SK-N-MC (cell line): ENCODE data around the gene TEX52.
A peak's percentile ranks its signal among the peaks of the same experiment; 100 is the strongest.

ENCODE experiments used
- DNase-seq: peaks from one replicate; pipeline ENCODE4 v3.0.0-alpha.2; 2011; ENCODE audit warnings: low read depth, low spot score
- H3K27ac ChIP-seq: fragments of 200-600 bp; sonication (generic); 2 replicates; pipeline ENCODE4 v1.5.1; 2016; ENCODE audit warnings: mixed run types
- H3K36me3 ChIP-seq: fragments of 200-600 bp; sonication (generic); 2 replicates; pipeline ENCODE4 v1.6.1; 2017; ENCODE audit warnings: antibody characterized with exemption, low read length, mixed read lengths; ENCODE audit not compliant: insufficient read depth
- H3K4me3 ChIP-seq: fragments of 200-600 bp; sonication (generic); 2 replicates; pipeline ENCODE4 v1.5.1; 2016
- H3K9ac ChIP-seq: fragments of 200-600 bp; sonication (generic); 2 replicates; pipeline ENCODE4 v1.8.0; 2017; ENCODE audit warnings: mixed run types, mixed read lengths; ENCODE audit not compliant: insufficient read length
- H3K9me3 ChIP-seq: fragments of 200-600 bp; sonication (generic); 2 replicates; pipeline ENCODE4 v1.6.1; 2017; ENCODE audit warnings: low read depth, mild to moderate bottlenecking, antibody characterized with exemption, low read length, moderate library complexity, mixed read lengths
- EZH2 ChIP-seq: fragments of 200-600 bp; sonication (generic); IDR thresholded peaks from one replicate; pipeline ENCODE4 v1.6.1; 2017; ENCODE audit warnings: antibody characterized with exemption
- FOXP2 ChIP-seq: optimal IDR thresholded peaks from 2 replicates; pipeline ENCODE3; 2011; ENCODE audit warnings: mild to moderate bottlenecking, moderate library complexity; ENCODE audit not compliant: insufficient read depth; ENCODE audit errors: extremely low read length, control extremely low read depth
- POLR2AphosphoS5 ChIP-seq: IDR thresholded peaks from 2 replicates; pipeline ENCODE4 v1.6.1; 2012; ENCODE audit warnings: mild to moderate bottlenecking, low read depth, low read length, borderline replicate concordance

The TEX52 gene

GRCh38 chr12:2858334-2858733, 1.5 kb upstream of the TEX52 start:
- no peak overlapping the region for H3K4me3 ChIP-seq
- H3K9ac ChIP-seq = no peak overlapping the region
- DNase-seq = no peak
- 0 out of 2 replicates have a peak overlapping the region, but pooled peaks have one; percentile 44 for H3K27ac ChIP-seq
- peaks cover 45% of the 10 kb centered on the region for H3K36me3 ChIP-seq
- H3K9me3 ChIP-seq = no peaks in the 10 kb centered on the region
- TF ChIP-seq POLR2AphosphoS5 (0 out of 2 replicates have a peak, but pooled peaks have one; percentile 7), FOXP2 (no peak), EZH2 (no peak)

GRCh38 chr12:2857576-2857975, 737 bp upstream of the TEX52 start:
- DNase-seq = no peak
- Histone ChIP-seq H3K9ac (no peak overlapping the region), H3K36me3 (peaks cover 38% of the 10 kb centered on the region), H3K27ac (peak overlapping the region; percentile 44; the same call in 1 of the 2 replicates), H3K9me3 (no peaks in the 10 kb centered on the region), H3K4me3 (no peak overlapping the region)
- TF ChIP-seq POLR2AphosphoS5 (no peak; the same call in 1 of the 2 replicates), EZH2 (no peak), FOXP2 (no peak)

- Histone ChIP-seq H3K9me3 (no peaks in the 10 kb centered on the region), H3K36me3 (peaks cover 27% of the 10 kb centered on the region)
Measured at GRCh38 chr12:2856051-2856450, 788 bp downstream of the TEX52 start.

GRCh38 chr12:2855546-2855945, 1.3 kb downstream of the TEX52 start:
- TF ChIP-seq EZH2 (no peak), FOXP2 (no peak), POLR2AphosphoS5 (no peak)
- no peak overlapping the region for H3K27ac ChIP-seq
- no peaks in the 10 kb centered on the region for H3K9me3 ChIP-seq
- peaks cover 27% of the 10 kb centered on the region for H3K36me3 ChIP-seq
- H3K4me3 ChIP-seq = no peak overlapping the region
- DNase-seq = no peak
- H3K9ac ChIP-seq = no peak overlapping the region

More at GRCh38 chr12:2856051-2856450, 788 bp downstream of the TEX52 start:
- no peak for DNase-seq
- Histone ChIP-seq H3K9ac (no peak overlapping the region), H3K27ac (no peak overlapping the region), H3K4me3 (no peak overlapping the region)
- TF ChIP-seq POLR2AphosphoS5 = no peak
- no peak for TF ChIP-seq EZH2
- no peak for TF ChIP-seq FOXP2

GRCh38 chr12:2854669-2855453, 2.0 kb downstream of the TEX52 start:
- TF ChIP-seq EZH2 = no peak
- no peak for TF ChIP-seq FOXP2
- TF ChIP-seq POLR2AphosphoS5 = no peak
- H3K9me3 ChIP-seq = no peaks in the 10 kb centered on the region
- no peak for DNase-seq
- H3K36me3 ChIP-seq = peaks cover 22% of the 10 kb centered on the region
- H3K27ac ChIP-seq = no peak overlapping the region
- no peak overlapping the region for H3K9ac ChIP-seq
- no peak overlapping the region for H3K4me3 ChIP-seq

- TF ChIP-seq FOXP2 = no peak
- no peak for TF ChIP-seq POLR2AphosphoS5
- TF ChIP-seq EZH2 = no peak
- H3K9me3 ChIP-seq = no peaks in the 10 kb centered on the region
- no peak overlapping the region for H3K27ac ChIP-seq
Measured at GRCh38 chr12:2853626-2854025, 3.2 kb downstream of the TEX52 start.

GRCh38 chr12:2851931-2852330, 4.9 kb downstream of the TEX52 start:
- DNase-seq = no peak
- no peaks in the 10 kb centered on the region for H3K9me3 ChIP-seq
- H3K36me3 ChIP-seq = no peaks in the 10 kb centered on the region
- no peak overlapping the region for H3K27ac ChIP-seq
- no peak overlapping the region for H3K9ac ChIP-seq
- no peak for TF ChIP-seq POLR2AphosphoS5
- TF ChIP-seq EZH2 = no peak
- TF ChIP-seq FOXP2 = no peak
- H3K4me3 ChIP-seq = no peak overlapping the region

More at GRCh38 chr12:2853626-2854025, 3.2 kb downstream of the TEX52 start:
- peaks cover 10% of the 10 kb centered on the region; the same call in 1 of the 2 replicates for H3K36me3 ChIP-seq
- no peak for DNase-seq
- H3K9ac ChIP-seq = no peak overlapping the region
- no peak overlapping the region for H3K4me3 ChIP-seq

- H3K4me3 ChIP-seq = no peak overlapping the region
- no peak overlapping the region for H3K27ac ChIP-seq
- TF ChIP-seq POLR2AphosphoS5 (no peak), FOXP2 (no peak), EZH2 (no peak)
- DNase-seq = no peak
- no peaks in the 10 kb centered on the region for H3K9me3 ChIP-seq
- H3K36me3 ChIP-seq = no peaks in the 10 kb centered on the region
- H3K9ac ChIP-seq = no peak overlapping the region
Measured at GRCh38 chr12:2845280-2845679, 11.6 kb downstream of the TEX52 start.
